ENCODE measurements around the gene GALNT12. TPM values are rescaled to one million over a fixed set of nuclear protein-coding genes. Genes with fewer than 3 reads are reported as not detected.

The GALNT12 gene
- total RNA-seq, 2 donors from 2014 or later, result 9.0 to 10.2 TPM

DNA sequence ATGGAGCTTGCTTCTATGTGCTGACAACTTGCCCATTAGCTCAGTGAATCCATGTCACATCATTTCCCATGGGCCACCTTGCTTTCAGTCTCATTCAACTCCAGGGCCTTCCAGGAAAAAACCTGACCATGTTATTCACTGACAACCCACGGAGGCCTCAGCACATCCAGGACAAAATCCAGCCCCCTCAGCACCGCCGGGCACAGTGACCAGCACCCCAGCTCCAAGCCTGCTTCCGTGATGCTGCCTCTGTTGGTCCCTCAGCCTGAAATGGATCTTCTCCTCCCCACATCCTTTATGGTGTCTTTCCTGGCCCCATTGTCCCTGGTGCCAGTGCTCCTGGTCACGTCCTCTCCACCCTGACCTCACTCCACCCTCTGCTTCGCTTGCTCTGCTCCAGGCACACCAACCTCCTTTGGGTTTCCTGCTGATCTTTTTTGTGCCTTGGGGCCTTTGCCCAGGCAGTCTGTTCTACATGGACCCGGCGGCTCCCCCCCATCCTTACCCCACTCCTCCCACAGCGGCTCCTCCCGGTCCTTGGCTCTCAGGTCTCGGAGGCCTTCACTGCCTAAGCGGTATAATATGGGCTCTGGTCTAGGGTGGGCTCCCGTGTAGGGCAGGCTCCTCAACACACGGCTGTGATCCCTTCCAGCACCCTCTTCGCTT is 36.1 kb upstream of the GALNT12 start:
- Histone ChIP-seq H3K4me1 (replicated peaks) (no peaks in the 10 kb centered on the region), H3K9me3 (no peaks in the 10 kb centered on the region), H3K27ac (no peak overlapping the region), H3K4me3 (no peak overlapping the region), H3K27me3 (replicated peaks; ENCODE audit: insufficient read depth) (no peaks in the 10 kb centered on the region), H3K36me3 (no peaks in the 10 kb centered on the region)
- 98% methylated on average over 15 of the region's 15 CpGs for WGBS
- intact Hi-C loops (cut with DNase I), result no loop called here
- no peak for DNase-seq (ENCODE audit: low spot score)
- TF ChIP-seq POLR2AphosphoS5 (IDR thresholded peaks at IDR 0.05), result no peak
- TF ChIP-seq, protein P1, sequence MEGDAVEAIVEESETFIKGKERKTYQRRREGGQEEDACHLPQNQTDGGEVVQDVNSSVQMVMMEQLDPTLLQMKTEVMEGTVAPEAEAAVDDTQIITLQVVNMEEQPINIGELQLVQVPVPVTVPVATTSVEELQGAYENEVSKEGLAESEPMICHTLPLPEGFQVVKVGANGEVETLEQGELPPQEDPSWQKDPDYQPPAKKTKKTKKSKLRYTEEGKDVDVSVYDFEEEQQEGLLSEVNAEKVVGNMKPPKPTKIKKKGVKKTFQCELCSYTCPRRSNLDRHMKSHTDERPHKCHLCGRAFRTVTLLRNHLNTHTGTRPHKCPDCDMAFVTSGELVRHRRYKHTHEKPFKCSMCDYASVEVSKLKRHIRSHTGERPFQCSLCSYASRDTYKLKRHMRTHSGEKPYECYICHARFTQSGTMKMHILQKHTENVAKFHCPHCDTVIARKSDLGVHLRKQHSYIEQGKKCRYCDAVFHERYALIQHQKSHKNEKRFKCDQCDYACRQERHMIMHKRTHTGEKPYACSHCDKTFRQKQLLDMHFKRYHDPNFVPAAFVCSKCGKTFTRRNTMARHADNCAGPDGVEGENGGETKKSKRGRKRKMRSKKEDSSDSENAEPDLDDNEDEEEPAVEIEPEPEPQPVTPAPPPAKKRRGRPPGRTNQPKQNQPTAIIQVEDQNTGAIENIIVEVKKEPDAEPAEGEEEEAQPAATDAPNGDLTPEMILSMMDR (IDR thresholded peaks at IDR 0.05), result no peak
- no peak for TF ChIP-seq POLR2A (IDR thresholded peaks at IDR 0.05)

DNA sequence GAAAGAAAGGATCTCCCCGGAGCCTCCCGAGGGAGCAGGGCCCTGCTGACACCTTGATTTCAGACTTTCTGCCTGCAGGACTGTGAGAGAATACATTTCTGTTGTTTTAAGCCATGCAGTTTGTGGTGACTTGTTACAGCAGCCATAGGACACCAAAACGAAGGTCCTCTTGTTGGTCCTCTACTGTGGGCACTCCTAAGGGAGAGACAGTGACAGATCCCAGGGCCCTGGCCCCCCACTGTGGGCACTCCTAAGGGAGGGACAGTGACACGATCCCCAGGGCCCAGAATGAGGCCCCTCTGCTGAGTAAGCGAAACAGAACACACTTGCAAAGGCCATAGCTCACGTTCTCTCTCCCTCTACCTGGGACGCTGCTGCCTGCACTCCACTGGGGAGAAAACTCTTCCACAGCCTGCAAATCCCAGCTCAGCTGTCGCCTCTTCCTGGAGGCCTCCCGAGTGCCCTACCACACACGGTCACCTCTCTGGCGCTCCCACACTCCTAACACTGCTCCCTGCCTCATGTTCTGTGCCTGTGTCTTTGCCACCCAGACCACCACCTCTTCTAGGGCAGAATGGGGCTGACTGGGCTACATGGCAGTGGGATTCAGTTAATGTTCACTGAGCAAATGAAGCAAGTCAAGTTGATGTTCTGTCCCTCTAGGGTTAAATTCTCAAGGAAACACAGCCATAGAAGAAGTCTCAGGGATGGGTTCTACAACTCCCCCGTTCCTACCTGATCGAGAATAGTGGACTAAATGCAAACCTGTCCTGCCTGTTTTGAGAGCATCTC is 34.9 kb upstream of the GALNT12 start:
- no peak overlapping the region for H3K27ac ChIP-seq
- intact Hi-C loops (cut with DNase I), result no loop called here
- H3K9me3 ChIP-seq, result no peaks in the 10 kb centered on the region
- WGBS, result 90% methylated on average over 13 of the region's 13 CpGs
- no peaks in the 10 kb centered on the region for H3K27me3 ChIP-seq (replicated peaks; ENCODE audit: insufficient read depth)
- H3K4me1 ChIP-seq (replicated peaks), result no peaks in the 10 kb centered on the region
- H3K4me3 ChIP-seq, result no peak overlapping the region
- no peak for DNase-seq (ENCODE audit: low spot score)
- no peaks in the 10 kb centered on the region for H3K36me3 ChIP-seq
- no peak for TF ChIP-seq POLR2AphosphoS5 (IDR thresholded peaks at IDR 0.05)
- TF ChIP-seq, protein P1 (IDR thresholded peaks at IDR 0.05), result no peak

DNA sequence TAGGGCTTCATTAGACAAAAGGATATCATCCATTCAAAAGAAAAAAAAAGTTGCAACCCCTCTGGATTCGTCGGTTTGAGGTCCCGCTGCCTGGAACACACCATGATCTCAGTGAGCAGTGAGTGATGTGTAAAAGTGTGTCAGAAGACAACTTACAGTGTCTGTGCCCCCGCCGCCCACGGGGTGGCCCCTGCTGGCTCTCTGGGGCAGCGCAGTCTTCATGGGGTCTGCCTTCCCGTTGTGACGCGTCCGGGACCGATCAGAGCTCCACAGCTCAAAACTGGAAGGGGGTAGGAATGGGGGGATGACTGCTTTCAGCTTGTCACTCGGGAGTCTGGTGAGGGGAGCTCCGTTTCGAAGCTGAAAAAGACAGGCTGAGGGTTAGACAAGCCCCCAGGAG is 33.7 kb upstream of the GALNT12 start:
- no peak for TF ChIP-seq POLR2AphosphoS5 (IDR thresholded peaks at IDR 0.05)
- TF ChIP-seq, protein P1 (IDR thresholded peaks at IDR 0.05), result no peak
- no peak for TF ChIP-seq POLR2A (IDR thresholded peaks at IDR 0.05)
- no peaks in the 10 kb centered on the region for H3K27me3 ChIP-seq (replicated peaks; ENCODE audit: insufficient read depth)
- H3K36me3 ChIP-seq, result no peaks in the 10 kb centered on the region
- H3K4me3 ChIP-seq, result no peak overlapping the region
- no peaks in the 10 kb centered on the region for H3K4me1 ChIP-seq (replicated peaks)
- intact Hi-C loops (cut with DNase I), result loop anchor here (2.0 kb wide), 1 partner anchor 459 kb away; no protein-coding TSS in a partner anchor
- 89% methylated on average over 15 of the region's 15 CpGs for WGBS
- no peak for DNase-seq (ENCODE audit: low spot score)
- no peaks in the 10 kb centered on the region for H3K9me3 ChIP-seq
- H3K27ac ChIP-seq, result no peak overlapping the region

DNA sequence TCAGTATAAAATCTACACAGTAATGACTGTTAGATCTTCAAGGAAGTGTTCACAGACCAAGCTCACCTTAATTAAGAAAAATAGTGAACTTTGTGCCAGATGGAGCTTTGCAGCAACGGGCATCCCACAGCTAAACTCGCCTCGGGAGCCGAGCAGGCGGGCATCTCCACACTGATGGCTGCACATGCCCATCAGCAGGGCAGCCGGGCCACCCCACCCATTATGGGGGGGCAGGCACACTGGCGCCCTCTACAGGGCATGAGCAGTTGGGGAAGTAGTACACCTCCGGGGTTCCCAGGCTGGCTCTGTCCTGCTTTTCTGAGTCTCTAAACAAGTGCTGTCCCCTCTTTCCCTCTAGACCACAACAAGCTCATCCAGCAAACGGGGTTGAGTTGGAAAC is 32.7 kb upstream of the GALNT12 start:
- WGBS, result 91% methylated on average over 9 of the region's 9 CpGs
- intact Hi-C loops (cut with DNase I), result loop anchor here (2.0 kb wide), 1 partner anchor 460 kb away; no protein-coding TSS in a partner anchor

More for the DNA sequence above, 32.7 kb upstream of the GALNT12 start:
- no peak for DNase-seq (ENCODE audit: low spot score)
- H3K4me1 ChIP-seq (replicated peaks), result no peaks in the 10 kb centered on the region
- H3K9me3 ChIP-seq, result no peaks in the 10 kb centered on the region
- no peak overlapping the region for H3K27ac ChIP-seq
- H3K4me3 ChIP-seq, result no peak overlapping the region
- no peaks in the 10 kb centered on the region for H3K27me3 ChIP-seq (replicated peaks; ENCODE audit: insufficient read depth)
- H3K36me3 ChIP-seq, result no peaks in the 10 kb centered on the region
- TF ChIP-seq, protein P1 (IDR thresholded peaks at IDR 0.05), result no peak
- no peak for TF ChIP-seq POLR2A (IDR thresholded peaks at IDR 0.05)
- TF ChIP-seq POLR2AphosphoS5 (IDR thresholded peaks at IDR 0.05), result no peak

Measured in prostate gland (tissue), 2 donors.